Activated CD4-positive, alpha-beta T cell treated with anti-CD3 and anti-CD28 coated beads, Interleukin-2, amount 50 U/mL, for 1 hour (primary cell): Measurements from ENCODE around the gene OSR1.
"Not testable (repeated sequence)": the region's sequence is repeated elsewhere in the genome, so short reads cannot be mapped to it uniquely, and the experiment has no call there.

Source experiments
- DNase-seq: peaks from one replicate; pipeline ENCODE4 v3.0.0-alpha.2; 2020

The OSR1 gene

GRCh38 chr2:19330436-19330835 is 28.0 kb downstream of the OSR1 start:
- no peak for DNase-seq

- DNase-seq: no peak
Measured at GRCh38 chr2:19329445-19329844, 29.0 kb downstream of the OSR1 start.

GRCh38 chr2:19327496-19327895 is 30.9 kb downstream of the OSR1 start:
- no peak for DNase-seq

- no peak for DNase-seq
Measured at GRCh38 chr2:19321946-19322345, 36.5 kb downstream of the OSR1 start.

- DNase-seq: no peak
Measured at GRCh38 chr2:19320813-19321212, 37.6 kb downstream of the OSR1 start.

- no peak for DNase-seq
Measured at GRCh38 chr2:19319698-19320097, 38.7 kb downstream of the OSR1 start.

GRCh38 chr2:19319064-19319463 is 39.4 kb downstream of the OSR1 start:
- no peak for DNase-seq

GRCh38 chr2:19313553-19313952 is 44.9 kb downstream of the OSR1 start:
- DNase-seq: no peak

- DNase-seq: no peak
Measured at GRCh38 chr2:19312949-19313348, 45.5 kb downstream of the OSR1 start.

- DNase-seq: not testable (repeated sequence)
Measured at GRCh38 chr2:19306065-19306464, 52.4 kb downstream of the OSR1 start.

GRCh38 chr2:19305400-19306055 is 52.9 kb downstream of the OSR1 start:
- DNase-seq: not testable (repeated sequence)

- DNase-seq: no peak
Measured at GRCh38 chr2:19301706-19302105, 56.7 kb downstream of the OSR1 start.
